DND-41 (cell line): ENCODE measurements around the gene PCDHA7.
A peak's percentile ranks its signal among the peaks of the same experiment; 100 is the strongest.
"Not testable (repeated sequence)": the region's sequence is repeated elsewhere in the genome, so short reads cannot be mapped to it uniquely, and the experiment has no call there.

ENCODE experiments used
- ATAC-seq: fragments of 200-7000 bp; cut with Tn5 transposase; 3 replicates; pipeline ENCODE4 v1.9.1; 2021; ENCODE audit warnings: low read depth; ENCODE audit not compliant: insufficient read depth
- DNase-seq: peaks from one replicate; pipeline ENCODE4 v3.0.0-alpha.2; 2020
- H2AFZ ChIP-seq: 2 replicates; pipeline ENCODE4 v1.6.0; 2012; ENCODE audit warnings: low read depth, low read length
- H3K27ac ChIP-seq: 2 replicates; pipeline ENCODE4 v1.5.1; 2012; ENCODE audit warnings: low read length, inconsistent platforms
- H3K27me3 ChIP-seq: fragments of 200-600 bp; sonication (generic); 2 replicates; pipeline ENCODE4 v1.6.0; 2012; ENCODE audit warnings: low read length, mild to moderate bottlenecking, inconsistent platforms; ENCODE audit not compliant: insufficient read depth, poor library complexity
- H3K36me3 ChIP-seq: 2 replicates; pipeline ENCODE4 v1.5.1; 2012; ENCODE audit warnings: low read length, inconsistent platforms; ENCODE audit not compliant: insufficient read depth
- H3K4me1 ChIP-seq: 2 replicates; pipeline ENCODE4 v1.5.1; 2012; ENCODE audit warnings: mild to moderate bottlenecking, low read length; ENCODE audit not compliant: insufficient read depth
- H3K4me2 ChIP-seq: 2 replicates; pipeline ENCODE4 v1.6.0; 2012; ENCODE audit warnings: mild to moderate bottlenecking, moderate library complexity, low read length, inconsistent platforms; ENCODE audit not compliant: insufficient read depth
- H3K4me3 ChIP-seq, 2 experiments: fragments of 200-600 bp in 1 of 2; shearing (Covaris generic) in 1 of 2; 2 replicates each; pipeline ENCODE4 v1.5.1; 2012 to 2016; ENCODE audit warnings: inconsistent platforms in 2 of 2, low read length in 2 of 2, mild to moderate bottlenecking in 2 of 2, low read depth in 1 of 2, moderate library complexity in 1 of 2
- H3K79me2 ChIP-seq: 2 replicates; pipeline ENCODE4 v1.6.0; 2012; ENCODE audit warnings: low read length, inconsistent platforms; ENCODE audit not compliant: insufficient read depth
- H3K9ac ChIP-seq: 2 replicates; pipeline ENCODE4 v1.6.0; 2012; ENCODE audit warnings: low read depth, mild to moderate bottlenecking, inconsistent platforms, low read length, moderate library complexity
- H3K9me3 ChIP-seq: 2 replicates; pipeline ENCODE4 v1.5.1; 2012; ENCODE audit warnings: low read length, moderate library complexity, mild to moderate bottlenecking, inconsistent platforms; ENCODE audit not compliant: insufficient read depth, severe bottlenecking
- H4K20me1 ChIP-seq: 2 replicates; pipeline ENCODE4 v1.6.0; 2012; ENCODE audit warnings: low read length; ENCODE audit not compliant: insufficient read depth
- CTCF ChIP-seq: IDR thresholded peaks from 2 replicates; pipeline ENCODE4 v1.5.1; 2012; ENCODE audit warnings: borderline replicate concordance, low read length, moderate library complexity, mild to moderate bottlenecking; ENCODE audit not compliant: poor library complexity, severe bottlenecking; ENCODE audit errors: extremely low read depth
- EZH2 ChIP-seq: IDR thresholded peaks from 3 replicates; pipeline ENCODE4 v1.6.1; 2012; ENCODE audit warnings: borderline replicate concordance, low read depth, mild to moderate bottlenecking, moderate library complexity, low read length, inconsistent platforms; ENCODE audit not compliant: severe bottlenecking

The PCDHA7 gene

GRCh38 chr5:140802781-140803271 is 31.2 kb upstream of the PCDHA7 start:
- H3K4me2 ChIP-seq, result no peak overlapping the region
- no peaks in the 10 kb centered on the region for H3K36me3 ChIP-seq
- no peaks in the 10 kb centered on the region for H3K27me3 ChIP-seq
- no peaks in the 10 kb centered on the region for H4K20me1 ChIP-seq
- no peaks in the 10 kb centered on the region for H3K4me1 ChIP-seq
- no peak overlapping the region for H3K27ac ChIP-seq
- ATAC-seq (no peak), DNase-seq (no peak)
- H3K9ac ChIP-seq, result no peak overlapping the region
- no peaks in the 10 kb centered on the region for H3K9me3 ChIP-seq
- H3K4me3 ChIP-seq, result no peak overlapping the region
- no peaks in the 10 kb centered on the region for H3K79me2 ChIP-seq
- TF ChIP-seq EZH2, result no peak
- no peak for TF ChIP-seq CTCF
- no peak overlapping the region for H2AFZ ChIP-seq

DNA sequence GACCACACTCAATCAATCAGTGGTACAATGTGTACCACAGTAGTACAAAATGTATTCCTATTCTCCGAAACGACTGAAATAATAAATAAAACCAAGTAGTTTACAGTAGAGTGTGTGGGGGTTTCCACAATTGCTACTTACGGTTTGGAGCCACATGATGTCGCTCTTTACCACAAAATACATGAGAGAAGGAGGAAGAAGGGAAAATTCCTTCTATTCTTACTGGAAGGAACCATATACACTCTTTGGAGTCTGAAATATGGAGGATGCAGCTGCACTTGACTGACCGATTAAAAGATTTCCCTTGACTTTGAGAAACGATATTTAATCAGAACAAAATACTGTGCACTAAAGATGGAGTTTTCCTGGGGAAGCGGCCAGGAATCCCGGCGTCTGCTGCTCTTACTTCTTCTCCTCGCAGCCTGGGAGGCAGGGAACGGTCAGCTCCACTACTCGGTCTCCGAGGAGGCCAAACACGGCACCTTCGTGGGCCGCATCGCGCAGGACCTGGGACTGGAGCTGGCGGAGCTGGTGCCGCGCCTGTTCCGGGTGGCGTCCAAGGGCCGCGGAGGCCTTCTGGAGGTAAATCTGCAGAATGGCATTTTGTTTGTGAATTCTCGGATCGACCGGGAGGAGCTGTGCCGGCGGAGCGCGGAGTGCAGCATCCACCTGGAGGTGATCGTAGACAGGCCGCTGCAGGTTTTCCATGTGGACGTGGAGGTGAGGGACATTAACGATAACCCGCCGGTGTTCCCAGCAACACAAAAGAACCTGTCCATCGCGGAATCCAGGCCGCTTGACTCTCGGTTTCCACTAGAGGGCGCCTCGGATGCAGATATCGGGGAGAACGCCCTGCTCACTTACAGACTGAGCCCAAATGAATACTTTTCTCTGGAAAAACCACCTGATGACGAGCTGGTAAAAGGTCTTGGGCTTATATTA is 27.0 kb upstream of the PCDHA7 start, which contains the start of gene PCDHA4:
Gene PCDHA4 (plus strand): TSS at position 235 of the 942 bp plus-strand sequence.
- no peak for DNase-seq
- no peaks in the 10 kb centered on the region for H4K20me1 ChIP-seq
- no peak for ATAC-seq
- no peaks in the 10 kb centered on the region for H3K36me3 ChIP-seq
- H2AFZ ChIP-seq, result no peak within 1 kb of the TSS
- H3K27me3 ChIP-seq, result no peaks in the 10 kb centered on the region
- H3K9ac ChIP-seq, result no peak within 1 kb of the TSS
- H3K4me3 ChIP-seq, result no peak within 1 kb of the TSS
- H3K27ac ChIP-seq, result no peak within 1 kb of the TSS
- H3K4me1 ChIP-seq, result no peaks in the 10 kb centered on the region
- no peak for TF ChIP-seq EZH2
- TF ChIP-seq CTCF, result peak; percentile 57
- no peak within 1 kb of the TSS for H3K4me2 ChIP-seq
- H3K9me3 ChIP-seq, result no peaks in the 10 kb centered on the region
- no peaks in the 10 kb centered on the region for H3K79me2 ChIP-seq

GRCh38 chr5:140808241-140808888 is 25.7 kb upstream of the PCDHA7 start:
- not testable (repeated sequence) for H3K4me3 ChIP-seq, H3K4me2 ChIP-seq, H2AFZ ChIP-seq, H3K27ac ChIP-seq, H3K4me1 ChIP-seq, H4K20me1 ChIP-seq, H3K27me3 ChIP-seq, H3K9me3 ChIP-seq, H3K36me3 ChIP-seq, H3K9ac ChIP-seq, H3K79me2 ChIP-seq, DNase-seq, ATAC-seq

DNA sequence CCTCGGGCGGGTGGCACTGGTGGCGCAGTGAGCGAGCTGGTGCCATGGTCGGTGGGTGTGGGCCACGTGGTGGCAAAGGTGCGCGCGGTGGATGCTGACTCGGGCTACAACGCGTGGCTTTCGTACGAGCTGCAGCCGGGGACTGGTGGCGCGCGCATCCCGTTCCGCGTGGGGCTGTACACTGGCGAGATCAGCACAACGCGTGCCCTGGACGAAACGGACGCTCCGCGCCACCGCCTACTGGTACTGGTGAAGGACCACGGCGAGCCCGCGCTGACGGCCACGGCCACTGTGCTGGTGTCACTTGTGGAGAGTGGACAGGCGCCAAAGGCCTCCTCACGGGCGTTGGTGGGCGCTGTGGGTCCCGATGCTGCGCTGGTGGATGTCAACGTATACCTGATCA is 25.2 kb upstream of the PCDHA7 start:
- Histone ChIP-seq H3K4me1 (no peaks in the 10 kb centered on the region), H3K4me2 (no peak overlapping the region)
- TF ChIP-seq EZH2 (no peak), CTCF (no peak)

More for the DNA sequence above, 25.2 kb upstream of the PCDHA7 start:
- Histone ChIP-seq H3K9ac (no peak overlapping the region), H3K27ac (no peak overlapping the region), H3K79me2 (no peaks in the 10 kb centered on the region), H3K4me3 (no peak overlapping the region), H2AFZ (no peak overlapping the region), H4K20me1 (no peaks in the 10 kb centered on the region), H3K9me3 (no peaks in the 10 kb centered on the region), H3K36me3 (no peaks in the 10 kb centered on the region), H3K27me3 (no peaks in the 10 kb centered on the region)
- ATAC-seq, result no peak
- no peak for DNase-seq
